Effector memory CD4-positive, alpha-beta T cell (primary cell): ENCODE measurements around the gene THAP4.
"Not testable (repeated sequence)": the region's sequence is repeated elsewhere in the genome, so short reads cannot be mapped to it uniquely, and the experiment has no call there.

Source experiments
- DNase-seq, 3 donors: peaks; one replicate each; pipeline ENCODE4 v3.0.0-alpha.2; 2020
- H3K27ac ChIP-seq: 2 replicates; pipeline ENCODE4 v1.7.0; 2013; ENCODE audit warnings: mild to moderate bottlenecking, low read length, moderate library complexity; ENCODE audit not compliant: insufficient read depth, poor library complexity, severe bottlenecking
- H3K27me3 ChIP-seq: replicated peaks from 2 replicates; pipeline ENCODE4 v1.7.0; 2013; ENCODE audit warnings: mild to moderate bottlenecking, low read length; ENCODE audit not compliant: insufficient read depth, control insufficient read depth, poor library complexity, severe bottlenecking
- H3K36me3 ChIP-seq: 2 replicates; pipeline ENCODE4 v1.7.0; 2013; ENCODE audit warnings: mild to moderate bottlenecking, low read length, moderate library complexity; ENCODE audit not compliant: control insufficient read depth, insufficient read depth
- H3K4me1 ChIP-seq: 2 replicates; pipeline ENCODE4 v1.7.0; 2013; ENCODE audit warnings: low read length, mild to moderate bottlenecking; ENCODE audit not compliant: control insufficient read depth, insufficient read depth, poor library complexity, severe bottlenecking
- H3K4me3 ChIP-seq: 2 replicates; pipeline ENCODE4 v1.7.0; 2013; ENCODE audit warnings: low read length, low read depth, mild to moderate bottlenecking; ENCODE audit not compliant: insufficient read depth, poor library complexity, severe bottlenecking
- H3K9me3 ChIP-seq: 2 replicates; pipeline ENCODE4 v1.7.0; 2013; ENCODE audit warnings: mild to moderate bottlenecking, low read length, moderate library complexity; ENCODE audit not compliant: control insufficient read depth

Gene THAP4

DNA sequence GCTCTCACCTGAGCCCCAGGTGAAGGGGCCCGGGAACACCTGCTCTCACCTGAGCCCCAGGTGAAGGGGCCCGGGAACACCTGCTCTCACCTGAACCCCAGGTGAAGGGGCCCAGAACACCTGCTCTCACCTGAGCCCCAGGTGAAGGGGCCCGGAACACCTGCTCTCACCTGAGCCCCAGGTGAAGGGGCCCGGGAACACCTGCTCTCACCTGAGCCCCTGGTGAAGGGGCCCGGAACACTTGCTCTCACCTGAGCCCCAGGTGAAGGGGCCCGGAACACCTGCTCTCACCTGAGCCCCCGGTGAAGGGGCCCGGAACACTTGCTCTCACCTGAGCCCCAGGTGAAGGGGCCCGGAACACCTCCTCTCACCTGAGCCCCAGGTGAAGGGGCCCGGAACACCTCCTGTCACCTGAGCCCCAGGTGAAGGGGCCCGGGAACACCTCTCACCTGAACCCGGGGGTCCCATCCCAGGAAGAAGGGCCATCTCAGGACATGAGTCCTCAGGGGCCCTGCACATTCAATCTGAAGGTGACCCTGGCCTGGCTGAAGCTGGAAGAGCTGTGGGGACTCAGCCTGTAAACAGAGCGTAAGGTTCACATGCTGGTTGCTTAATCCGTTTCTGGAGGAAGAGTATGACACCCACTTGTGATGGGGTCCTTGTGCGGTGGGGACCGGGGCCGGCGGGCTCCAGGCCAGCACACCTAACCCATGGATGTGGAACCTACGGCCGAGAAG is 63.9 kb downstream of the THAP4 start:
- H3K4me1 ChIP-seq, DNase-seq, H3K9me3 ChIP-seq, H3K27me3 ChIP-seq, H3K4me3 ChIP-seq, H3K27ac ChIP-seq, H3K36me3 ChIP-seq: not testable (repeated sequence)

DNA sequence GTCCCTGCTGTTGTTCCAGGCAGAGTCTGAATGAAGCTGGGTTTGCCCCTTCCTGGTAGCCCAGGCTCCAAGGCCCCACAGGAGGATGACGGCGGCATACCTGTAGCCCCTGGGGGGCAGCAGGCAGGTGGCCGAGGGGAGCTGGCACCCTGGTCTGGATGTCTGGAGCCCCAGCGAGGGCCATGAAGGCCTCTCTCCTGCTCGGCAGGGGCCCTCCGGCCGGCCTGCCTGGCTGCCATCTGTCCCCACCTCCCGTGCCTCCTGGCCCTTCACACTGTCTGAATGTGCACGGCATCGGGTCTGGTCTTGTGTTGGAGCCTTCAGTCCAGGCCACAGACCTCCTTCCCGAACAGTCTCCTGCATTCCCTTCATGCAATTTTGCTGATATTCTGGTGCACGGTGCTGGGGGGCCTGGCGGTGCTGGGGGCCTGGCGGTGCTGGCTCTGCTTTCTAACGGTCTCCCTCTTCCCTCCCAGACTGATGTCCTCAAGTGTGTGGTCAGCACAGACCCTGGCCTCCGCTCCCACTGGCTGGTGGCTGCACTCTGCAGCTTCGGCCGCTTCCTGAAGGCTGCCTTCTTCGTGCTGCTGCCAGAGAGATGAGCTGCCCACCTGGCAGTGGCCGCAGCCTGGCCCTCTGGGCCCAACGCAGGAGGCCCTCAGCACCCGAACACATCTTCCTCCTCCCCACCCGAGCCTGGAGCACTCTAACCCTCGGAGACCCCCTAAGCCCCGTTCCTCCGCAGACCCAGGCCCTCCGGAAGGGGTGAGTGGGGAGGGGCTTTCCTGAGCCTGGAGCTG is 64.9 kb downstream of the THAP4 start:
- Histone ChIP-seq H3K27me3 (no peaks in the 10 kb centered on the region), H3K4me1 (no peaks in the 10 kb centered on the region), H3K36me3 (no peaks in the 10 kb centered on the region), H3K27ac (no peak overlapping the region), H3K4me3 (no peak overlapping the region), H3K9me3 (no peaks in the 10 kb centered on the region)
- no peak for DNase-seq

DNA sequence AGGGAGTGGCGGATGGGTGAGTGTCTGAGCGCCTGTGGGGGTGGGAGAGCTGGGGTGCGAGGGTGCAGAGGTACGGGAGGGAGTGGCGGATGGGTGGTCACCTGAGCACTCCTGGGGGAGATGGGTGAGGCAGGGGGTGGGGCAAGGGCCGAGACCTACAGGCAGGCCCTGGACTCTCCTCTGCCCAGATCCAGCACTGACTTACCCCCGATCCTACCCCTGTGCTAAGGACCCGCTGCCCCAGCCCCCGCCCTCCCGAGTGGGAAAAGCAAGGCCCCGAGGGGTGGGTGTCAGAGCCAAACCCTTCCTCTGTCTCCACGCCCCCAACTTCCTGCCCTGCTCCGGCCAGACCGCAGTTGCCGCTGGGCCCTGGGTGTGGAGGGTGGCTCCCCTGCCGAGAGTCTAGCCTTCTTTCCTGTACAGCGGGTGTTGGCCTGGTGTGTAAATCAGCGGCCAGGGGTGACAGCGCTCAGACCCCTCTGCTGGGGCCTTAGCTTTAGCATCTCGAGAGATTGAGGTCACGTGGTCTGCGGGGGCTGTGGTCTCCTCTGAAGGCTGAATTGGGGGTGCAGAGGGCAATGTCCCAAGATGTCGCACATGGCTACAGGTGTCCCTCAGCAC is 65.9 kb downstream of the THAP4 start:
- DNase-seq, result no peak
- no peaks in the 10 kb centered on the region for H3K27me3 ChIP-seq
- H3K4me1 ChIP-seq, result no peaks in the 10 kb centered on the region
- H3K27ac ChIP-seq, result no peak overlapping the region
- no peaks in the 10 kb centered on the region for H3K36me3 ChIP-seq
- H3K9me3 ChIP-seq, result no peaks in the 10 kb centered on the region
- H3K4me3 ChIP-seq, result no peak overlapping the region

DNA sequence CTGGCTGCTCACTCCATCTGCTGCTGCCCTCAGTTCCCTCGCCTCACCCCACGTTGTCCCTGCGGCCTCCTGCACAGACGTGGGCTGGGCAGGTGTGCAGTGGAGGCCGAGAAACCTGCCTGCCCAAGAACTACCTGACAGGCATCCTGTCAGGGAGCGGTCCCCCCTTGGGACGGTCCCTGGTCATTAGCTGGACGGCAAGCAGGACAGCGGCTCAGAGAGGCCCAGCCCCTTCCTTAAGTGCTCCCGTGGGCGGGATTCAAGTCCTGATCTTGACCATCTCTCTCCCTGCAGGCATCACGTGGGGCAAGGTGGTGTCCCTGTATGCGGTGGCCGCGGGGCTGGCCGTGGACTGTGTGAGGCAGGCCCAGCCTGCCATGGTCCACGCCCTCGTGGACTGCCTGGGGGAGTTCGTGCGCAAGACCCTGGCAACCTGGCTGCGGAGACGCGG is 67.1 kb downstream of the THAP4 start:
- no peak for DNase-seq
- Histone ChIP-seq H3K9me3 (no peaks in the 10 kb centered on the region), H3K36me3 (no peaks in the 10 kb centered on the region), H3K4me3 (no peak overlapping the region), H3K27me3 (no peaks in the 10 kb centered on the region), H3K4me1 (no peaks in the 10 kb centered on the region), H3K27ac (no peak overlapping the region)

DNA sequence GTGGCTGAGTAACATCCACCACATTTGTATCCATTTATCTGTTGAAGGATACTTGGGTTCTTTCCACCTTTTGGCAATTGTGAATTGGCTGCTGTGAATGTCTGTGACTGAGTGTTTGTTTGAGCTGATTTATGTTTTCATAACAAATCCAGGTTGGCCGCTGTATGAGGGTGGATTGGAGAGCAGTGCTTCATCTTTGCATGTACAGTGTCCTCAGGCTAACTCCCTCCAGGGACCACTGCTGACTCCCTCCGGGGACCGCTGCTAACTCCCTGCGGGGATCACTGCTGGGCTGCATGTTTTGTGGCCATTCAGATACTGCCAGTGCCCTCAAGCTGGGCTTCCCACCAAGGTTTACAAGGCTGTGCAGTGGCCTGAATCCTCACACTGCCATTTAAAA is 68.2 kb downstream of the THAP4 start:
- Histone ChIP-seq H3K4me3 (no peak overlapping the region), H3K27me3 (no peaks in the 10 kb centered on the region), H3K9me3 (no peaks in the 10 kb centered on the region), H3K36me3 (no peaks in the 10 kb centered on the region), H3K4me1 (no peaks in the 10 kb centered on the region), H3K27ac (no peak overlapping the region)
- no peak for DNase-seq

DNA sequence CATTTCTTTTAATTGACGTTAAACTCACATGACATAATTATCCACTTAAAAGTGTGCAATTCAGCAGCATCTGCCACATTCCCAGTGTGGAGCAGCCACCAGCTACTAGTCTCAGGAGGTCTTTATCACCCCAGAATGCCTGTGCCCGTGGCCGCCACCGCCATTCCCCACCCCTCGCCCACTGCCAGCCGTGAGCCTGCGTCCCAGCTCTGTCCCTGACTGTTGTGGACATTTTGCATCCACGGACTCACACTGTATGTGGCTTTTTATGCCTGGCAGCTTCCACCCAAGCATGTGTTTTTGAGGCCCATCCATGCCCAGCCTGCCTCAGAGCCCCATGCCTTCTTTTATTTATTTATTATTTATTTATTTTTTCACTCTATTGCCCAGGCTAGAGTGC is 69.2 kb downstream of the THAP4 start:
- H3K36me3 ChIP-seq, result no peaks in the 10 kb centered on the region
- H3K27ac ChIP-seq, result no peak overlapping the region
- H3K27me3 ChIP-seq, result no peaks in the 10 kb centered on the region
- DNase-seq, result no peak
- H3K4me3 ChIP-seq, result no peak overlapping the region
- no peaks in the 10 kb centered on the region for H3K4me1 ChIP-seq
- H3K9me3 ChIP-seq, result no peaks in the 10 kb centered on the region

DNA sequence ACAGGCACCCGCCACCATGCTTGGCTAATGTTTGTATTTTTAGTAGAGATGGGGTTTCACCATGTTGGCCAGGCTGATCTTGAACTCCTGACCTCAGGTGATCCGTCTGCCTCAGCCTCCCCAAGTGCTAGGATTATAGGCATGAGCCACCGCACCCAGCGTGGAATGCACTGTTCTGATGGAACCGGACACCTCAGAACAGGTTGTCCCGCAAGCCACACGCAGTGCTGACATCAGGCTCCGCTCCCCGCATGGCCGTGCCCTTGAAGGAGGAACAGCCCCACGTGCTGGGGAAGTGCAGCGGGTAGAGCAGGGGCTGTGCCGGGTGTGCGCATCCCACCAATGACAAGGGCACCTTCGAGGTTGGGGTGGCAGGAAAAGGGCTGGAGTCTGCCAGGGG is 69.7 kb downstream of the THAP4 start:
- H3K9me3 ChIP-seq, DNase-seq, H3K27me3 ChIP-seq, H3K4me1 ChIP-seq, H3K4me3 ChIP-seq, H3K27ac ChIP-seq, H3K36me3 ChIP-seq: not testable (repeated sequence)

DNA sequence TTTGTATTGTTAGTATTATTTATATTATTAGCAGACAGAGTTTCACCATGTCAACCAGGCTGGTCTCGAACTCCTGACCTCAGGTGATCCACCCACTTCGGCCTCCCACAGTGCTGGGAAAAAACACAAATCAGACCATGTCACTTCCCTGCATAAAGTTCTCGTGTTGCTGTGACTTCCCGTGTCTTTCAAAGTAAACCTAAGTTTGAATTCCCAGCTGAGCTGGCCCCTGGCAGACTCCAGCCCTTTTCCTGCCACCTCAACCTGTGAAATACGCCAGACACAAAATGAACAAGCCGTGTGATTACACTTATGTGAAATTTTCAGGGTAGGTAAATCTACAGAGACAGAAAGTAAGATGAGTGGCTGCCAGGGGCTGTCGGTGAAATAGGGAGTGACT is 70.5 kb downstream of the THAP4 start:
- H3K9me3 ChIP-seq, result no peaks in the 10 kb centered on the region
- H3K27me3 ChIP-seq, result no peaks in the 10 kb centered on the region
- no peaks in the 10 kb centered on the region for H3K4me1 ChIP-seq
- no peaks in the 10 kb centered on the region for H3K36me3 ChIP-seq
- H3K4me3 ChIP-seq, result no peak overlapping the region
- H3K27ac ChIP-seq, result no peak overlapping the region
- DNase-seq, result no peak

DNA sequence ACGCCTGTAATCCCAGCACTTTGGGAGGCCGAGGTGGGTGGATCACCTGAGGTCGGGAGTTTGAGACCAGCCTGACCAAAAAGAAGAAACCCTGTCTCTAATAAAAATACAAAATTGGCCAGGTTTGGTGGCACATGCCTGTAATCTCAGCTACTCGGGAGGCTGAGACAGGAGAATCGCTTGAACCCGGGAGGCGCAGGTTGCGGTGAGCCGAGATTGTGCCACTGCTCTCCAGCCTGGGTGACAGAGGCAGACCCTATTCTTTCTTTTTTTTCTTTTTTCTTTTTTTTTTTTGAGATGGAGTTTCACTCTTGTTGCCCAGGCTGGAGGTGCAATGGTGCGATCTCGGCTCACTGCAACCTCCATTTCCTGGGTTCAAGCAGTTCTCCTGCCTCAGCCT is 70.9 kb downstream of the THAP4 start:
- not testable (repeated sequence) for DNase-seq, H3K36me3 ChIP-seq, H3K4me1 ChIP-seq, H3K27me3 ChIP-seq, H3K9me3 ChIP-seq, H3K4me3 ChIP-seq, H3K27ac ChIP-seq

DNA sequence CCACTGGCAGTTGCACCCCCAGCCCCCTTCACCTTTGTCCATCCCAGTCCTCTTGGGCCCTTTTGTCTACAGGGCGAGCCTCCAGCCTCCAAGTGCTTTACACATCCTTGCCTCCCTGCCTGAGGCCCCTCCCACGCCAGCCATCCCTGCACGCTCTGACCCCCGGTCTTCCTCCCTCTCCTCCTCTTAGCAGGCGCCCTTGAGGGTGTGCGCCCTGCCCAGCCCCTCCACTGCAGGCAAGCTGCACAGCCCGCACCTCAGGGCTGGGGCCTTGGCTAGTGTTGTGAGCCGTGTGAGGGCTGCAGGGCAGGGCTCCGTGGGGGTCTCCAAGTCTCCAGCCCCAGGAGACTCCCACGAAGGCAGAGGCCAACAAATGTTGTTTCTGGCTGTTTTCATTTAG is 71.5 kb downstream of the THAP4 start:
- H3K27ac ChIP-seq, result no peak overlapping the region

More for the DNA sequence above, 71.5 kb downstream of the THAP4 start:
- H3K9me3 ChIP-seq, result no peaks in the 10 kb centered on the region
- H3K36me3 ChIP-seq, result no peaks in the 10 kb centered on the region
- no peak overlapping the region for H3K4me3 ChIP-seq
- H3K4me1 ChIP-seq, result no peaks in the 10 kb centered on the region
- no peaks in the 10 kb centered on the region for H3K27me3 ChIP-seq
- DNase-seq, result no peak
